HG03060 (cell line): ENCODE measurements around the gene LRP1-AS.

Experiments
- ATAC-seq: cut with Tn5 transposase; IDR thresholded peaks from one replicate; pipeline ENCODE4 v1.9.1; 2021; ENCODE audit warnings: low read depth, moderate number of reproducible peaks; ENCODE audit not compliant: unreplicated experiment

LRP1-AS gene

DNA sequence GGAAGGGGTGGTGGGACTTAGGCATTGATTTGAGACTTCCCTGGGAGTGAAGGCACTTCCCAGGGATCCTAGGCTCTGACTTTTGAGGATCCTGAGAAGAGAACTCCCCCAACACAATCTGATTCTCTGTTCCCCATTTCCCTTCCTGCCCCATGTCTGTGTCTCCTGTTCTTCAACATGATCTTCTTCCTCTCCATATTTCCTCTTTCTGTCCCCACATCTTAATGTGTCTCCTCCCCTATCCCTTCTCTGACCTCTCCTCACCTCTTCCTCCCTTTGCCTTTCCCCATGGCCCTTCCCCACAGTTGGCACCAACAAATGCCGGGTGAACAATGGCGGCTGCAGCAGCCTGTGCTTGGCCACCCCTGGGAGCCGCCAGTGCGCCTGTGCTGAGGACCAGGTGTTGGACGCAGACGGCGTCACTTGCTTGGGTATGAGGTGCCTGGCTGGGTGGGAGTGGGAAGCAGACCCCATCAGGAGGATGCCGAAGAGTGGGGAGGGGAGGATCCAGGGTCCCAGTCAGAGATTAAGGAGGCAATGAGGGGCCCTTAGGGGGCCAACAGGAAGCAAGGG is 15.2 kb upstream of the LRP1-AS start:
- ATAC-seq = no peak

DNA sequence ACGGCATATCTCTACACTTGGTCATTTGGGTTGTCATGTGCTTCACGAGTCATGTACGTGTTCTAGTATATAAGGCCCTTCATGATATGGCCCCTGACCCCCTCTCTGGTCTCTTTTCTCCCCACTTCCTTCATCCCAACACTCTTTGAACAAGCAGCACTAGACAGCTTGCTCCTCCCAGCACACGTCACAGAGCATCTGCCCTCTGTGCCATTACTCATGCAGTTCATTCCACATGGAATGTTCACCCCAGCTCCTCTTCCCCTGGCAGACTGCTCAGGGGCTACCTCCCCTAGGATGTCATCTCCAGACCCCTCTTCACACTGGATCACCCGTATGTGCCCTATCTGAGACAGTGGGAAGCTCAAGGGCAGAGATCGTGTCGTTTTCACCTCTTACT is 14.1 kb upstream of the LRP1-AS start:
- ATAC-seq = no peak

DNA sequence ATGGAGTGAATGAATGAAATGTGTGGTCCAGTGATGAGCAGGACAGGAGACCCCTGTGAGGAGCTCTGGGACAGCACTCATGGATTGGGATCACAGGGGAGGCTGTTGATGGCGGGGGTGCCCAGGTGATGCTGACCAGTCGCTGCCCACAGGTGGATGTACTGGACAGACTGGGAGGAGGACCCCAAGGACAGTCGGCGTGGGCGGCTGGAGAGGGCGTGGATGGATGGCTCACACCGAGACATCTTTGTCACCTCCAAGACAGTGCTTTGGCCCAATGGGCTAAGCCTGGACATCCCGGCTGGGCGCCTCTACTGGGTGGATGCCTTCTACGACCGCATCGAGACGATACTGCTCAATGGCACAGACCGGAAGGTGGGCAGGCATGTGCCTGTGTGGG is 13.3 kb upstream of the LRP1-AS start:
- ATAC-seq = no peak

DNA sequence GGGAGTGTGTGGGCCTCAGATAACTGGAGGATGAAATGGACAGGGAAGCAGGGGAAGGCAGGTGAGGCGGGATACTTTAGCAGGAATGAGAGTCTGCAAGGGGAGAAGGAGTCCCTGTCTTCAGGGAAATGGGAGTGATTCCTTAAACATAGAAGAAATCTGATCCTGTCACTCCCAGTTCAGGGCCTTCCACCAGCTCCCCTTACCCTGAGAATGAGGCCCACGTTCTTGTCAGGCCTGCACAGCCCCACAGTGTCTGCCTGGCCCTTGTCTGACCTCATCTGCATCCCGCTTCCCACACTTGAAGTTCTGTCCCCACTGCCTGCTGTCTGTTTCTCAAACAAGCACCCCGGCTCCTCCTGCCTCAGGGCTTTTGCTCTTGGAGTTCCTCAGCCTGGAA is 12.6 kb upstream of the LRP1-AS start:
- ATAC-seq = no peak

DNA sequence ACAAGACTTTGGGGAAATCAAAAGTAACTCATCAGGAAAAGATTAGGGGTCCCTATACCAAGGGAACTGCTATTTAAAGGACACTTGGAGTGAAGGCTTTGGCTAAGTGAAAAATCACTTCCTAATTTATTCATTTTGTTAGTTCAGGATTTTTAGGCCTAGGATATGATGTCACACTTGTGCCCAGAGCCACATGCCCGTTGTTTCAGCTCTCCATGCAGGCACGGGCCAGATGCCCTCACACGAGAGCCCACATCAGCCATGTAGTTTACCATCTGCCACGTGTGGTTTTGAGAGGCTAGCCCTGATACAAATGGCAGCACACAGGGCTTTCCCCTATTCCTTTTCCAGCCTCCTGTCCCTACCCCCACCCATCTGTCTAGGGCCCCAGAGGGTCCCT is 11.9 kb upstream of the LRP1-AS start:
- no peak for ATAC-seq

DNA sequence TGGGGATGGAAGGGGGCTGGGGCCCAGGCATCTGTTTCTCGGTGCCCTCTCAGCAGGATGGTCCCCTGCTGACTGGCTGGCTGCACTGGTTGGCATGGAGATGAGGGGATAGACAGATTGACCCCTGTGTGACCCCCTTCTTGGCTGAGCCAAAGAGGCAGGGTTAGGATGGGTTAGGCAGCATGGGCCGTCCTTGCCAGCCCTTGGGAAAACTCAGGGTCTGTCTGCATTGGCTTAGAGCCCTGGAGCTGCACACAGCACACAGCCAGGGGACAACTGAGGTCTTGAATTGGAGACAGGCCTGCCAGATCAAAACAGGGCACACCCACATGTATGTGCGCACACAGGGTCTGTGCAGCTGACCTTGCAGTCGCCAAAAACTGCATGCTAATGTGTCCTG is 11.2 kb upstream of the LRP1-AS start:
- no peak for ATAC-seq

DNA sequence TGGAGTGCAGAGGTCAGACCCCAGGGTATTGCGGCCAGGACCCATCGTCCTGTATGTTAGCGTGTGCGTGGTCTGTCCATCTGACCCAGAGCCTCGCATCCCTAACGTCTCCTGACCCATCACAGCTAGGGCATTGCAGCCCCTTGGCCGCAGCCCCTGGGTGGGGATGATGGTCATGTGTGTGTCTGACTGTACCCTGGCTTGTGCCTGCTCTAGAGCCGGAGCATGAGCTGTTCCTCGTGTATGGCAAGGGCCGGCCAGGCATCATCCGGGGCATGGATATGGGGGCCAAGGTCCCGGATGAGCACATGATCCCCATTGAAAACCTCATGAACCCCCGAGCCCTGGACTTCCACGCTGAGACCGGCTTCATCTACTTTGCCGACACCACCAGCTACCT is 10.8 kb upstream of the LRP1-AS start:
- ATAC-seq = no peak

DNA sequence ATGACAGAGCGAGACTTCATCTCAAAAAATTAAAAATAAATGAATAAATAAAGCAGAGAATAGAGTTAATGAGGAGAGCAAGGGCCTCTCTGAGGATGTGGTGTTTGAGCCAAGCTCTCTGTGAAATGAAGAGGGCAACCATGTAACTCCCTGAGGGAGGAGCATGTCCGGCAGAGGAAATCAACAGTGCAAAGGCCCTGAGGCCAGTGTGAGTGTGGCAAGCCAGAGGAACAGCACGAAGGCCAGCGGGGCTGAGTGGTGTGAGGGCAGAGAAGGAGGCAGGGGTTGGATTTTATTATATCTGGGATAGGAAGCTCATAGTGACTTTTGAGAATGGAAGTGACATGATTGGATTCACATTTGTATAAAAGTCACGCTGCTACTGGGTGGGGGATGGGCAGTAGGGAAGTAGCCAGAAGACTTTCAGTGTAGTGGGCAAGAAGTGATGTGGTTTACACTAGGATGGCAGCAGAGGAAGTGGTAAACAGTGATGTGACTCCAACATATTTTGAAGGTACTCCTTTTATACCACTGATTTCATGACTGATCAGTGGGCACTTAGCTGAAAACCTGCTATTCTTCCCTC is 10.3 kb upstream of the LRP1-AS start:
- no peak for ATAC-seq

DNA sequence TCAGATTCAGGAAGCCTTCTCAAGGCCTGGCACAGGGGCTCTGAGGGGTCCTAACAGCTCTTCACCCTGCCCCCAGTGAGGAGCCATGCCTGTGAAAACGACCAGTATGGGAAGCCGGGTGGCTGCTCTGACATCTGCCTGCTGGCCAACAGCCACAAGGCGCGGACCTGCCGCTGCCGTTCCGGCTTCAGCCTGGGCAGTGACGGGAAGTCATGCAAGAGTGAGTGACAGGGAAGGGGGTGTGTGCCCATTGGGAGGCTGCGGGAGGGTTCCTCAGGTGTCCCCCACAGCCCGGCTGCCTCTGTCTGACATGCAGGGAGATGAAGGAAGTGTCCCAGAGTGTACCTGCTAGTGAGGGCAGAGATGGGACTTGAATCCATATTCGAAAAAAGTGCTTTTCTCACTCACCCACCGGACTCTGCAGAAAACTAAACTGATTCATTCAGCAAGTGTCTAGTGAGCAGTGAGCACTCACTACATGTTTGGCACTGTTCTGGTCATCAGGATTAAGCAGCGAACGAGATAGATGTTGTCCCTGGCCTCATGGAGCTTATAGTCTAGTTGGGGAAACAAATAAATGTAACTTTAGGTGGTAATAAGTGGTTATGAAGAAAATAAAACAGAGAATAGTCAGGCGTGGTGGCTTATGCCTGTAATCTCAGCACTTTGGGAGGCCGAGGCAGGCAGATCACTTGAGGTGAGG is 9.4 kb upstream of the LRP1-AS start:
- no peak for ATAC-seq

DNA sequence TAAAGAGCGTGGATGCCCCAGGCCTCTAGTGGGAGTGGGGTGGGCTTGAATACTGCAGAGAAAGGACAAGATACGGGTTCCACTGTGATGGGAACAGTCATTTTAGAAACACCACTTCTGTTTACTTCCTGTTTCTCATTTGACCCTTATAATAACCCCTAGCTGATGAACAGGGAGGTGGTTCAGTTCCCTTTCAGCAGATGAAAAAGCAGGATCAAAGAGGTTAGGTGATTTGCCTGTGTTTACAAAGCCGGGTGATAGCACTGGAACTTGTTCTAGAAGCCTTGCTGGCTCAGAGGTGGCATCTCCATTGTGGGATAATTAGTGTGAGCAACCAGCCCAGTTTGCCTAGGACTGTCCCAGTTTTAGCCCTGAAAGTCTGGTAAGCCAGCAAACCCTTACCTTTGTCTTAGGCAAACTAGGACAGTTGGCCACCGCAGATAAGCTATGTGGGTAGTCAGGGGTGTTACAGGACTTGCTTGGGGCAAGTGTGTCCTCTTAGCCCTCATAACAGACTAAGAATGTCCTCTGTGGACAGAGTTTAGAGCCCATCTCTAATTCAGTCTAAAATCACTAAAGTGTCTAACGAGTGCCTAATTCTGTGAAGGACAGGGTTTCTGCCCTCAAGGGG is 7.5 kb upstream of the LRP1-AS start:
- no peak for ATAC-seq

DNA sequence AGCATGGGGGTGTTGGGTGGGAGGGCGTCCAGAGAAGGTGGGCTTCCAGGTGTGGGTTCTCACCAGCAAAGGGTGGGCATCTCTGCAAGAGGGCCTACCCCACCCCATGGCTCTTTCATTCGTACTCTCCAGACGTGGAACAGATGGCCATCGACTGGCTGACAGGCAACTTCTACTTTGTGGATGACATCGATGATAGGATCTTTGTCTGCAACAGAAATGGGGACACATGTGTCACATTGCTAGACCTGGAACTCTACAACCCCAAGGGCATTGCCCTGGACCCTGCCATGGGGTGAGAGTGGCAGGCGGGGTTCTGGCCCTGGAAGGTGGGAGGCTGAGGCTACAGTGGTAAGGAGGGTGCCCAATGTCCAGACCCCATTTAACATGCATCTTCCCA is 6.7 kb upstream of the LRP1-AS start:
- ATAC-seq = no peak

DNA sequence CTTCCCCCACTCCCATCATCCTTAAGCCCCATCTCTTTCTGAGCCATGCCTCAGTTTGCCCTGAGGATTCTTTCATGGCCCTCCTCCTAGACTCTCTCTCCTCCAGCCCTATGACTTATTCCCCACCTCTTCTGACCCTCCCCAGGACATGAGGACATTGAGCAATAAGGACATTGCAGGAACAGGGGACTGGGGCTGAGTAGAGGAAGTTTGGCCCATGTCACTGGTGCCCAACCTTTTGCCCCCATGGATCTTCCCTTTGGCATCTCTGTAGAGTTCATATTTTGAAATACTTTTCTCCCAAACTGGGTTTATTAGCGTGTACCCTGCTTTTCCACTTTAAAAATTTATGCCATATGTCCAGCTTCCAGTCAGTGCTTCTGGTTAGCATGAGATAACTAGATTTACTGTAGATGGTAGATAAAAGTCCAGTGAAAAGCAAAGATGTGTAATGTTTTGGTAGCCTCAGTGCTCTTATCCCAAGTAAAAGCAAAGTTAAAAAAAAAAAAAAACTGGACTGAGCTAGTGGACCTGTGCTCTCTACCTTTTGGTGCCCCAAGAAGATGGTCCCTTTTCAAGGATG is 6.1 kb upstream of the LRP1-AS start:
- ATAC-seq = no peak

DNA sequence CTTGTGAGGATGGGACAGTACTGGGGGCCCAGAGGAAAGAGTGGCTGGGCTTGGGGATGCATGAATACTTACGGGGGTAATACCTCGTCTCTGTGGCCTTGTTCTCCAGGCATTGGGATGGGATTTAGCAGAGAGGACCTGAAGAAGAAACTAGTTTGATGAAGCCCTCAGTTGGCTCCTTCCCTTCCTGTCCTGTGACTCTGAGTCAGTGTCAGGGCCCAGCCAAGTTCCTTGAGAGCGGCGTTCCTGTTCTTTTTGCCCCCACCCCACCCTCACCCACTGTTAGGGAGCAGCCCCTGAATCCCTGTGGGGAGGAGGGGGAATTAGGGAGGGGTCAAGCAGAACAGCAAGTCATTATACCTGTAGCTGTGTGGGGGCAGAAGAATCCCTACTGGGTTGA is 5.2 kb upstream of the LRP1-AS start:
- ATAC-seq = no peak

DNA sequence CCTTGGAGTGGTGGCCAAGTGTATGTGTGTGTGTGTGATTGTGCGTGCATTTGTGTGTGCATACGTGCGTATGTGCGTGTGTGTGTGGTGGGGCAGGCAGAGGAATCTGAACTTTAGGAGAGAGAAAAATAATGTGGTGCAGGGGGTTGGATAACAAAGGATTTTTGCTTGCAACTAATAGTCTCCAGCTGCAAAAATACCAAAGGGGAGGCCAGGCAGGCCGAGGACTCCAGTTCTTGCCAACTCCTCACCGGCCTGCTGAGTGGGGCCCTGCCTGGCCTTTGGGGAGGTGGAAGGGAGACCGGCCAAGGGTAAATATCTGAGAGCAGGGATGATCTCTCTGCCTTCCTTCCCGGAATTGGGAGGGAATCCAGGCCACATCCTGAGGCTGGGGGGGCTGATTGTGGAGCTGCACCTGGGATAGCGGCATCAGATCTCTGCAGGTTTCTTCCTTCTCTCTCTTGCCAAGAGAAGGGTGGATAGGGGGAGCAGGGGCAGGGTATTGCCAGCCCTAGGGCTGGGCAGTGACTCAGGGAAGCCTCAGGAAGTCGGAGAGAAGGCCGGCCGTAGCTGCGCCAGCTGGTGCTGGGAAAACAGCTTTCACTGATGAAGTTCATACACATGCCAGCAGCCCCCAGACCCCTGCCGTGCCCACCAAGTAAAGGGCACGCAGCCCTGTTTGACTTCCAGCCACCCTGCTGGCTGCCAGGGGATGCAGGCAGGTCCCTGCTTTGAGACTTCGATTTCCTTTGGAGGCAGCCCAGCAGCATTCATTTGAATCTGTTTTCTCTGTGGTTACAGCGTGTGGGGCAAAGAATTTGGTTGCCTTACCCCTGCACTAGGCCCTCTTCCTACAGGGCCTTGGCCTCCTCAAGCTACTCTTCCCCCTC is 4.6 kb upstream of the LRP1-AS start:
- no peak for ATAC-seq

DNA sequence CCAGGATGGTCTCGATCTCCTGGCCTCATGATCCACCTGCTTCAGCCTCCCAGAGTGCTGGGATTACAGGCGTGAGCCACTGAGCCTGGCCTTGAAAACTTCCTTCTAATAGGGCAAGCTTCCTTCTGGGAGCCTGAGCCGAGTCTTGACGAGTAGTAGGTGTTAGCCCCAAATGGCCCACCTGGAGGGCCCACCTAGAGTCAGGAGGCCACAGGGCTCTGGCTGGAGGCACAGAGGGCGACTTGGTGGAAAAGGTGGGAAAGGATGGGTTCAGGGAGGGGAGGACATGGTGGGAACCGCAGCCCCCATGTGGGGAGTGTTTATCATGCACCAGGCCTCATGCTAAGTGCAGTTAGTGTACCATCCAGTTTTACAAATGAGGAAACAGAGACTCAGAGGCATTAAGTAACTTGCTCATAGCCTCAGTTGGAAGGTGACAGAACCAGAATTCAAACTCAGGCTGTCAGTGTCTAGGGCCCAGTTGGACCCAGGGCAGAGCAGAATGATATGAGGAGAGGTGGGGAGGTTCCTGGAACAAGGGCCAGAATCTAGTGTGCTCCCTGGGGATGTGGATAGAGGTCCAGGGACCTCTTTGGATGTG is 3.1 kb upstream of the LRP1-AS start:
- ATAC-seq = no peak

DNA sequence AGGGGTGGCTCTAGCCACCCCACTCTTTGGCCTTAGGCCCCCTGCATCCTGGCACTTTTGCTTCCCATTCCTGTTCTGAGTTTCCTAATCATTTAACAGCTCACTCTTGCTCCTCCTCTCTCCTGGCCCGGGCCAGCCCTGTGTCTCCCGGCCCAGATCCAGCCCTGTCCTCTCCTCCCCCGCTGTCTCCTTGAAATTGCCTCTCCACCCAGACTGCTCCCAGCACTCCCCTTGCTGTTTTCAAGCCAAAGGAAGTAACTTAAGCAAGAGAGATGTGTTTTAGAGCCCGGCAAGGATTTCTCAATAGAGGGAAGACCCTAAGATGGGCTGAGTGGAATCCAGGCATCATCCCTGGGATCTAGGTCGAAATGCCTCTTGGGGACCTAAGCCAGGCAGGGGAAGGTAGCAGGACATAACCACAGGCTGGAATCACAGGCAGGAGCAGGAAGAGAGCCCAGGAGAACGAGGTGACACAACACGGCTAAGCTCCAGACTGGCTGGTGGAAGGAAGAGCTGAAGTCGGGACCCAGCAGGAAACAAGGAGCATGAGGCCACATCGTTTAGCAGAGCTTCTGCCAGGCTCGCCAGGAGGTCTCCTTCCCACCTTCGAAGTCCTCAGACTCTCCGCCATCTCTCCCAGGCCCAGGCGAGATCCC is 2.0 kb upstream of the LRP1-AS start:
- no peak for ATAC-seq

DNA sequence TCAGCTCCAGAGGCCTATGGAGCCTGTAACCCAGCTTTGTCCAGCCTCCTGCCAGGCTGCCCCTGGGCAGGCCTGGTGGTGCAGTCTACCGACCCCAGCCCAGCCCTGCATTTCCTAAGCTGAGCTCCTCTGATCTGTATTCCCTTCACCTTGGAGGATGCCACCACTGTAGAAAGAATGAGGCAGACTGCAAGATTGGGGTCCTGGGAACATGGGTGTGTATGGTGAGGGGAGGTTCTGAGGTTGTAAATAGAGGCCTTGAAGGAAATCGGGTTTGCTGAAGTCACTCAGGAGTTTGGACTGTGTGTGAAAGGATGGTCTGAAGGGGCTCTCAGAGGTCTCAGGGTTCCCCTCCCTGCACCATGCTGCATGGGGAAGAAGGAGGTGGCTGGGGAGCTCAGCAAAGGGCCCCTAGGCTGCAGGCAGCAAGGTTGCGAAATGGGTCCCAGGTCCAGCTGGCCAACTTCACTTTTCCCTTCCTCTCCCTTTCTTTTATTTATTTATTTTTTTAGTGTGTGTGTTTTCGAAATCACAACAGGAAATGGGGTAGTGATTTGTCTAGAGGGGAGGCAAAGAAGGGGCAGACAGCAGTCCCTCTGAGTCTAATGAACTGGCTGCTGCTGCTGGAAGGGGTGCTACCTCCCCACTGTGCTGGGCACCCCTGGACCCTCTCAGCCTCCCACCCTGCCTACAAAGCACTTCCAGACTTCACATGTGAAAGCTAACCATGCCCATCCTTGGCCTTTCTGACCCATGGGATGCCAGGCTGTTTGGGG is 1.2 kb upstream of the LRP1-AS start:
- no peak for ATAC-seq

DNA sequence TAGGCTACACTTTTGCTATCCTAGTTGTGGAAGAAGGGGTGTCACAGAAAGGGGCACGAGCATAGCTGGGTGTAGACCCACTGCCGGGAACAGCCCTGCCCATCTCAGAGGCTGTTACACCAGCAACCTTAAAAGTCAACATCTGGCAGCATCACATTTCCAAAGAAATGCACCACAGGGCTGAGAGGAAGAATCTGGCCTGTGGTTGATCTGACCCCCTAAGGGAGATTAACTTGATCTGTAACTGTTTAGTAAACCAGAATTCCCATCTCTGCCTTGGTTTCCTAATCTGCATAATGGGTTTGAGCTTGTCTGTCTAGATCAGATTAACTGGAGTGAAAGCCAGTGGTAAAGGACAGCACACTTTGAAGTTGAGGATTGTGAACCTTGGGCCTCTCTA is 1.3 kb downstream of the LRP1-AS start:
- no peak for ATAC-seq
